GM21367 (cell line): ENCODE data around the gene ZCCHC13.
"Not testable (repeated sequence)": the region's sequence is repeated elsewhere in the genome, so short reads cannot be mapped to it uniquely, and the experiment has no call there.

Experiments
- ATAC-seq: cut with Tn5 transposase; IDR thresholded peaks from one replicate; pipeline ENCODE4 v1.9.1; 2021; ENCODE audit not compliant: unreplicated experiment

Gene ZCCHC13

GRCh38 chrX:74304016-74304415, at the start of gene ZCCHC13:
Gene ZCCHC13 (plus strand): TSS chrX:74304180. CDS start chrX:74304267, 87 bp downstream.
- no peak for ATAC-seq

GRCh38 chrX:74258111-74258510, 45.9 kb upstream of the ZCCHC13 start:
- not testable (repeated sequence) for ATAC-seq

GRCh38 chrX:74259885-74260491, 44.0 kb upstream of the ZCCHC13 start:
- no peak for ATAC-seq

- ATAC-seq: no peak
Observed at GRCh38 chrX:74262452-74263209, 41.3 kb upstream of the ZCCHC13 start.

GRCh38 chrX:74270393-74270792, 33.6 kb upstream of the ZCCHC13 start:
- ATAC-seq: no peak

- ATAC-seq: no peak
Observed at GRCh38 chrX:74272230-74272629, 31.8 kb upstream of the ZCCHC13 start.

- no peak for ATAC-seq
Observed at GRCh38 chrX:74274516-74274915, 29.5 kb upstream of the ZCCHC13 start.

- ATAC-seq: no peak
Observed at GRCh38 chrX:74277320-74277719, 26.7 kb upstream of the ZCCHC13 start.

- ATAC-seq: no peak
Observed at GRCh38 chrX:74277846-74278245, 26.1 kb upstream of the ZCCHC13 start.

- no peak for ATAC-seq
Observed at GRCh38 chrX:74280759-74281158, 23.2 kb upstream of the ZCCHC13 start.

- no peak for ATAC-seq
Observed at GRCh38 chrX:74284391-74284952, 19.5 kb upstream of the ZCCHC13 start.

GRCh38 chrX:74286950-74287740, 16.8 kb upstream of the ZCCHC13 start:
- ATAC-seq: no peak

- no peak for ATAC-seq
Observed at GRCh38 chrX:74291577-74291963, 12.4 kb upstream of the ZCCHC13 start.

GRCh38 chrX:74291964-74292807, 11.8 kb upstream of the ZCCHC13 start:
- ATAC-seq: peak; percentile 91

- ATAC-seq: no peak
Observed at GRCh38 chrX:74292808-74293123, 11.2 kb upstream of the ZCCHC13 start.

- peak; percentile 39 for ATAC-seq
Observed at GRCh38 chrX:74293343-74293946, 10.5 kb upstream of the ZCCHC13 start.

- no peak for ATAC-seq
Observed at GRCh38 chrX:74295101-74295500, 8.9 kb upstream of the ZCCHC13 start.

GRCh38 chrX:74297766-74298165, 6.2 kb upstream of the ZCCHC13 start:
- no peak for ATAC-seq

- no peak for ATAC-seq
Observed at GRCh38 chrX:74300869-74301268, 3.1 kb upstream of the ZCCHC13 start.

GRCh38 chrX:74318672-74319071, 14.7 kb downstream of the ZCCHC13 start:
- ATAC-seq: no peak
